HG03175 (cell line): ENCODE results near the gene SCNN1A.
"Not testable (repeated sequence)": the region's sequence is repeated elsewhere in the genome, so short reads cannot be mapped to it uniquely, and the experiment has no call there.

Experiments
- ATAC-seq: cut with Tn5 transposase; IDR thresholded peaks from one replicate; pipeline ENCODE4 v1.9.1; 2021; ENCODE audit warnings: mild to moderate bottlenecking, moderate library complexity; ENCODE audit not compliant: unreplicated experiment

Gene SCNN1A

DNA sequence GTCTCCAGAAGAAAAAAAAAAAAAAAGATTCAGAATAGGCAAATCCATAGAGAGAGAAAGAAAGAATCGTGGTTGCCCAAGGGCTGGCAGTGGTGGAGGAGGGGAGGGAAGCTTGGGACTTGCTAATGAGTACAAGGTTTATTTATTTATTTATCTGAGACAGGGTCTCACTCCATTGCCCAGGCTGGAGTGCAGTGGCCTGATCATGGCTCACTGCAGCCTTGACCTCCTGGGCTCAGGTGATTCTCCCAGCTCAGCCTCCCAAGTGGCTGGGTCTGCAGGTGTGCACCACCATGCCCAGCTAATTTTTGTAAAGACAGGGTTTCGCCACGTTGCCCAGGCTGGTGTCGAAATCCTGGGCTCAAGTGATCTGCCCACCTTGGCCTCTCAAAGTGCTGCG, 23.7 kb downstream of the SCNN1A start:
- ATAC-seq, result no peak

DNA sequence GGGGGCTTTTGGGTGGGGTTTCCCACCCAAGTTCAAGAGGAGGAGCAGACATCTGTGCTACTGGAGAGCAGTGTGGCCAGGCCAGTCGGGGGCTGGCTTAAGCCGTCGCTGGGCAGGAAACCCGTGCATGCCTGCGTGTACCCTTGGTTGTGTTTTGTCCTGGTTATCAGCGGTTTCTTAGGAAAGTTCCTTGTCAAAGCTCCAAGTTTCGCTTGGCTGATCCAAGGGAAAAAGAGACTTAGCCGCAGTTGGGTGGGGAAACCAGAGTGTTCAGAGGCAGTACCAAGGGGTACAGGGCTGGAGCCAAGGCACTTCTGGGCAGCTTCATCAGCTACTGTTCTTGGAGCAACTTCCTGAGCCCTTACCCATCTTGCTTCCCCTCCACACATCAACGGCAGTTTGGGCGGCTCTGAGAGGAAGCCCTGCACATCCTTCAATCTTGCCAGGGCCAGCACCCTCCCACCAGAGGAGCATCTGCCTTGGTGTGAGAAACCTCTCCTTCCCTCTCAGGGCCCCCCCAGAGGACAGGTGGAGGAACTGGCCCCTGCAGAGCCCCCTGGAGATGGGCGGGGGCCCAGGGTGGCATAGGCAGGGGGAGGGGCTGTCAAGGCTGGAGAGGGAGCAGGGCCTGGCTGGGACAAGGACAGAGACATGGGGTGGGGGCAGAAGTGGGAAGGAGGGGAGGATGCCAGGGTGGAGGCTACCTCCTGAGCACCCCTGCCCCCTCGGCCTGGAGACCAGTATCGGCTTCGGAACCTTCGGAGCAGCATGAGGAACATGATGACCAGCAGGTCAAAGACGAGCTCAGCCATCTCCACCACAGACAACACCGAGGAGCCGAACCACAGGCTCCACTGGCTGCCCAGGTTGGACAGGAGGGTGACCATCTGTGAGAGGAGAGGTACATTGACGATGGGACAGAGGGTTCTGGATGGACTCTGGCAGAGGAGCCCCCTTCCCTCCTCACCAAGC, 27.7 kb downstream of the SCNN1A start:
- ATAC-seq, result no peak

DNA sequence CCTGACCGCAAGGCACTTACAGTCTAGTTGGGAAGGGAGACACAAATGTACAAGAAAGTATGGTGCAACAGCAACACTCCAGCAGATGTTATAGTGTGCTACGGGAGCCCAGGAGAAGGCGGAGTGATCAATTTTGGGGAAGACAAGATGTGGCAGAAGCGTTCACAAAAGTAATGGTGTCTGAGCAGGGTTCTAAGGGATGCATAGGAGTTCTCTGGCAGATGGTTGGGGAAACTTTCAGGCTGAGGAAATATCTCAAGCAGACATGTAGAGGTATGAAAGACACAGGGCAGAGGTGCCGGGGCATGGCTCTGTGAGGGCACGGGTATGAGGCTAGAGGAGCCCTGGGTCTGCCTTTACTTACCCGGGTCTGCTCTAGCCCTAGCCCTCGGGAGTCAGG, 28.4 kb downstream of the SCNN1A start:
- ATAC-seq, result no peak

DNA sequence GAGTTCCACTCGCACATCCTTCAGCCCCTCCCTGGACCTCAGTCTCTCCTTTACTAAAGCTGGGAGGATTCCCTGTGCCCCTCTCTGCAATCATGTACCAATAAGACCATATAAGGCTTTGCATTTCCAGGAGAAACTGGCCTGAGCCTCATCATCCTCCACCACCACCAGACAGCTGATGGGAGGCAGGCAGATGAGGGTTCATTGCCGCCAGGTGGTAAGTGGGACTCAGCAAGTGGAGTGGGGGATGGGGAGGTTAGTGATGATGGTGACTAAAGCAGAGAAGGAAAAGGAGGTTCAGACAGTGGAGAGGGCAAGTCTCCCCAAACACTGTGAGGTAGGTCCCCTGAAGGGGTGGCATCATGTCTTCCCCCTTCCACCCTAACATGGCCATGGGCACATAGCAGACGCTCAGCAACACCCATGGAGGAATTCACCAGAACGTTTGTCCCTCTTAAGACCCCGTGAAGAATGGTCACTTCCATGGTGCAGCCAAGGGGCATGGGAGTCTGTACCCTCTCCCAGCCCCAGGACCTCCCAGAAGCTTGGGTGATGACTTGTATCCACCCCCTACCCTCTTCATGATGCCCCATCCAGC, 29.0 kb downstream of the SCNN1A start:
- no peak for ATAC-seq

DNA sequence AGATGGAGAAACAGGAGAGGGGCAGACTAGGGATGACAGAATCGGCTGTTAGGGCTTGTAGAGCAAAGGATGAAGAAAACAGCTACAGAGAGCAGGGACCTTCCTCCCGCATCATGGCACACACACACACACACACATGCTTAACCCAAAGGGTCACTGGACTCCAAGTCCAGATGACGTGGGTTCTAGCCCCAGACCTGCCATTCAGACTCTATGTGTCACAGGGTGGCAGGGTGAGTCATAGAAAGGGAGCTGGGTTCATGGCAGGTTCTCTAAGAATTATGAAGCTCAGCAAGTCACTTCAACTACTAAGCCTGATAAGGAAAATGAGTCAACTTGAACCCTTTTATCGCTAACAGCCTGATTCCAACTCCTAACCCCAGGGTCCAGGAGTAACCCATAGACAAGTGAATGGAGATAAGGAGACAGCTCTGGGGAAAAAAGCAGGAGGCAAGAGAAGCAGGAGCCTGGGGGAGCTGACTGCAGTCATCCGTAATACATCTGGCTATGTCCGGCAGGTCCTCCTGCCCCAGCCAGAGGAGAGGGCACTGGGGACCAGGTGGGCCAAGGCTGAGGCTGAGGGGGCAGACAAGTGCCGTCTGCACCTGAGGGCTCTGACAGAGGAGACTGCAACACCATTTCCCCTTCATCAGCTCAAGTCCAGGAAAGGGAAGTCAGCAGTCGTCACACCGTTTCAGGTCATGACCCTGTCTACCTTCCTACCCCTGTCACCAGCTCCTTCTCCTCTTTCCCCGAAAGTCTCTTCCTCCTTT, 29.9 kb downstream of the SCNN1A start:
- ATAC-seq, result no peak

DNA sequence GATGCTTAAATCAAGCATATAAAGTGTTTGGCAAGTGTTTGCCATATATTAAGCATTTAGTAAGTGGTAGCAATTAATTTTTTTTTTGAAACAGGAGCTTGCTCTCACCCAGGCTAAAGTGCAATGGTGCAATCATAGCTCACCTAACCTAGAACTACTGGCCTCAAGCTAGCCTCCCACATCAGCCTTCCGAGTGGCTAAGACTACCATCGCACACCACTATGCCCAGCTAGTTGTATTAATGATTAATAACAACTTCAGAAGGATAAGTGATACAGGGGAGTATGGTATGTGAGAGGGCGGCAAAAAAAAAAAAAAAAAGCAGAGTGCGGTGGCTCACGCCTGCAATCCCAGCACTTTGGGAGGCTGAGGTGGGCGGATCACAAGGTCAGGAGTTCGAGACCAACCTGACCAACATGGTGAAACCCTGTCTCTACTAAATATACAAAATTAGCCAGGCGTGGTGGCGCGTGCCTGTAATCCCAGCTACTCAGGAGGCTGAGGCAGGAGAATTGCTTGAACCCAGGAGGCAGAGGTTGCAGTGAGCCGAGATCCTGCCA, 31.2 kb downstream of the SCNN1A start:
- ATAC-seq, result not testable (repeated sequence)

DNA sequence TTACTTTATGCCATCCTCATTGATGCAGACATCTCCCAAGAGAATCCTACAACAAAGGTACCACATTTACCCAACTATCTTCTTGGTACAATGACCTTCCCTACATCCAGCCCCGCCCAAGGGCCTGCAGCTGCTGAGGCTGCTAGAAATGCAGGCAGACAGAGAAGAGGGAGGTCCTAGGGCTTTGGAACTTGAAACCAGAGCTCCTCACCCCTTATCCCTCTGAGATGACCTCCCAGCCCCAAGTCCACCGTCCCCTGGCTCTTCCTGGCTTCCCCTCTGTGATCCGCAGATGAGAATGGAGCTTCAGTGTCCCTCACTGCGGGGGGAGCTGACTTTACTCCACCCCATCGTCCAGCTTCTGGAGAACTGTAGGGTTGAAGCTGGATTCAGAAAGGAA, 31.8 kb downstream of the SCNN1A start:
- no peak for ATAC-seq

DNA sequence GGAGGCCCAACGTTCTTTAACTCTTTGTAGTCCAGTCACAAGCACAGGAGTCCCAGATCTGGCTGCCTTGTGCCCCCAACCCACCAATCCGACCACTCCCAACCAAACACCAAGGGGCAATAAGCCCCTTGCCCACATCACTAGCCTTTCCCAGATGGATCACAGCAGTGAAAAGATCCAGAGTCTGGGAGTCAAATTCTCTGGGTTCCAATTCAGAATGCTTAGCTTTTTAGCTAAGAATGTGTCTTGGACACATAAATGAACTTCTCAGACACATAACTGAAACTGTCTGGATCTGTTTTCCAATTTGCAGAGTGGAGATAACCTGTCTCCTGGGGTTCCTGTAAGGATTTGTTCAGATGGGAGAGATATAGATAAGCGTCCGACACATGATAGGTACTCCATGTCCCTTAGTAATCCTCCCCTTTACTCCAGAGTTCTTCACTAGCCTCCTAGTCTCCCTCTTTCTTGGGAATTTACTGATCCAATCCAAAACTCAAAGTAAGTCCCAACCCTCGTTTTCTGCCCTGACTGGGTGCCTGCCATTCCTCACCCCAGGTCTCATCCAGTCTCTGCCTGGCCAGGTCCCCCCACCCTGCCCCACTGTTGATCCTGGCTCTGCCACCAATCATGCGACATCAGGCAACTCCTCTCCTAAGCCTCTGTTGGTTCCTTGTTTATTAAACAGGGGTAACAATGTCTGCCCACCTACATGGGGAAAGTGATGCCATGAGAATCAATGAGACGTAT, 33.0 kb downstream of the SCNN1A start:
- no peak for ATAC-seq

DNA sequence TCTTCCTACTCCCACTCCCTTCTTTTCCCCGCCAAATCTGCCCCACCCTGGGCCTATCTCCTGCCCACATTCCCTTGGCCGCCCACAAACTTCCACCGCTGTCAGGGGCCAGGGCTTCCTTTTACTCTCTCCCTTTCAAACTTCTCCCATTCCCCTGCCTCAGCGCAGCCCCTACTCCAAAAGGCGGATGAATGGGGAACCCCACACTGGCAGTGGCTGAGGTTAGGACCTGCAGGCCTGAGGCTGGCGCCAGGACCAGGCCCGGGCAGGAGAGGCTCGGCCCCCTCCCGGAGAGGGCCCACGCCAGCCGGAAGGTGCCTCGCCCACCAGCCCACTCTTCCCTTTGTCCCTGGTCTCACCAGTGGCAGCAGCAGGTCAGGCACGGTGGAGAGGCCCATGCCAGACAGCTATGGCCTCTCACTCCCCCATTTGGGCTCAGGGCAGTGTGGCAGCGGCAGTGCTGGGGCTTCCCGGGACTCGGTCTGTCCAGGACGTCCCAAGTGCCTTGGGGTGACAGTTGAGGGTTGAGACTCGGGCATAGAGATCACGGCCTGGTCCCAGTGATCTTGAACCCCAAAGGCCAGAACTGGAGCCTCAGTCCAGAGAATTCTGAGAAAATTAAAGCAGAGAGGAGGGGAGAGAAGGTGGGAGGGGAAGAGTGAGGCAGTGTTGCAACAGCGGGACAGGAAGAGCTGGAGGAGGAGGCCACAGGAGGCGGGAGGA, 33.8 kb downstream of the SCNN1A start, which contains the start of gene TNFRSF1A:
TNFRSF1A (minus strand) TSS at position 660 of the 723 bp plus-strand sequence; CDS start at position 398, 262 bp downstream.
- ATAC-seq, result no peak

DNA sequence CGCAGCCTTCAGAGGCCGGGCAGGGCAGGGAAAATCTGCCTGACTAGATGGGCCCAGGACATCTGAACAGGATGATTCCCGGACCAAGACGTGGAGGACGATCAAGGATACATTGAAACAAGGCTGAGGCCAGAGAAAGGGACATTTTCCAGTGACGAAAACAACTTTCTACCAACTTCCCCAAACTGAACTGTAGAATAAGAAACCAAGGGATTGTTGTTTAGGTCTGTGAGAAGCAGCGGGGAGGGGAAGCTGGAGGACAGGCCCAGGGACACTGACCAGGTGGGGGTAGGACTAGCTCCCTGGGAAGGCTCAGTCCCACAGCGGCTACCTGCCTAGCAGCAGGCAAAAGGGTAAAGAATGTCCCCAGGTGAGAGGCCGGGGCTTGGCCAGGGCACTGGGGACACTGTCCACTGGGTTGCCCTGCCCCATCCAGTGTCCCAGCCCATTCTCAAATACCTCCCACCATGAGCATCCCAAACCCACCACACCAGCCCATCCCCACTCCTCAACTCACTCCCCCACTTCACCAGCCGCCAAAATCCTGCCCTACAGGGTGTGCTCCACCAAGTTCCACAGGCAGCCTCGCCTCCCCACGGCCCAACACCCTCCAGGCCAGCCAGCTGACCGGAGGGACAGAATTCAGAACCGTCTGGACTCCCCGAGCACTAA, 34.5 kb downstream of the SCNN1A start:
- no peak for ATAC-seq

DNA sequence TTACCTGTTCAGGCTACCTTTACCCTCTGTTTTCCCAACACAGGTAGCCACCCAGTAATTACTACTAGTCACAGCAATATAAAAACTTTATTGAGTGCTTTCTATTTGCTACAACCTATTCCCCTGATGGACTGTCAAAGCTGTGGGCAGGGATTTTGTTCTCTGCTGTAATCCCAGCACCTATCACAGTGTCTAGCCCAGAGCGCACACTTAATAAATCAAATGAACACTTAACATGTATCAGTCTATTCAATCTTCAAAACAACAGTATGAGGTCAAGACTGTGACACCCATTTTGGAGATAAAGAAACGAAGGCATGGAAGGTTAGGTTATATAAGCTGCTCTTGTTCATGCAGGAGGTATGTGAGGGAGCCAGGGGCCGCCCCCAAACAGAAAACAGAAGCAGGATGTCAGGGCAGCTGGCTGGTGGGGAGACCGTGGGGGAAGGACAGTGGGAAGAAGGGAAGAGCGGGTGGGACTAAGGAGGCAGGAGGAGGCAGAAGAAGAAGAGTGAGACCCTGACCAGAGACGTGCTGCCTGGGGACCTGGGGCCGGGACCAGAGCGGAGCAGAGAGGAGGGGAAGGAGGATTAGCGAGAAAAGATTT, 35.2 kb downstream of the SCNN1A start:
- no peak for ATAC-seq

DNA sequence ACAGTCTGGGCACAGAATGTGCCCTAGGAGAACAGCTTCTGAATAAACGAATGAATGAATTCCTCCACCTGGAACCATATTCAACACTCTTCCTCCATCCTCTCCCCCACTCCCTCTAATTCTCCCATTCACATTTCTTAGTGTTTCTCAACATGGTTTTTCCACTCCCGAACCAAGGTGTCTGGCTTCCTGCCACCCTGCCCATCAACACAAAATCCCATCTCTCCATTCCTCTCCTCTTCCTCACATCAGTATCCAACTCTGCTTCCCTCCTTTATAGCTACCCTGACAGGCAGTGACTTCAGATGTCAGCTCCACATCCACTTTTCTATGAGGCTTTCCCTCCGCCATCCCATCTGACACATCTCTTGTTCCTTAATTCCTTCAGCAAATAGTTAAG, 36.4 kb downstream of the SCNN1A start:
- ATAC-seq, result no peak

DNA sequence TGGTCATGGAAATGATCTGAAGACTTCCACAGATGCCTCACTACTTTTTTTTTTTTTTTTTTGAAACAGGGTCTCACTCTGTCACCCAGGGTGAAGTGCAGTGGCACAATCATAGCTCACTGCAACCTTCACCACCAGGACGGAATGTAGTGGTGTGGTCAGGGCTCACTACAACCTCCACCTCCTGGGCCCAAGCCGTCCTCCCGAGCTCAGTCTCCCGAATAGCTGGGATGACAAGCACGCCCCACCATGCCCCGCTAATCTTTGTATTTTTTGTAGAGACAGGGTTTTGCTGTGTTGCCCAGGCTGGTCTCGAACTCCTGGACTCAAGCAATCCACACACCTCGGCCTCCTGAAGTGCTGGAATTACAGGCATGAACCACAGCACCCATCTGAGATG, 36.8 kb downstream of the SCNN1A start:
- ATAC-seq, result not testable (repeated sequence)

DNA sequence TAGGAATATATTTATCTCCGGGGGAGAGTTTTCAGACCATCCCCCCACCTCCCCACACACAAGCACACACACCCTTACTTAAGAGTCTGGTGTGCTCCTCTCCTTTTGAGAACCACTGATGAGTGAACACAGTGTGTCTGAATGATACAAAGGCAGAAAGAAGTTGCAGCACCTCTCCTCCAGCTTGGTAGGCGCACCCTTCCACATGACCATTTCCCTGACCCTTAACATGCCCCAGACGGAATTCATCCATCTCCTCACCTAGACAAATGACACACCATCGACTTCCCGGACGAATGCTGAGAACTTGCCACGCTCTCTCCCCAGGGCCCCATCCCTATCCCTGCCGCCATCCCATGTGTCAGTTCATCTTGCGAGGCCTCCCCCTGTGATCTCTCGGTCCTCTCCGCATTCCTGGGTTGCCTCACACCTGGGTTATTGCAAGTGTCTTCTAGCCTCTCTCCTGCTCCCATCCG, 37.4 kb downstream of the SCNN1A start:
- ATAC-seq, result no peak

DNA sequence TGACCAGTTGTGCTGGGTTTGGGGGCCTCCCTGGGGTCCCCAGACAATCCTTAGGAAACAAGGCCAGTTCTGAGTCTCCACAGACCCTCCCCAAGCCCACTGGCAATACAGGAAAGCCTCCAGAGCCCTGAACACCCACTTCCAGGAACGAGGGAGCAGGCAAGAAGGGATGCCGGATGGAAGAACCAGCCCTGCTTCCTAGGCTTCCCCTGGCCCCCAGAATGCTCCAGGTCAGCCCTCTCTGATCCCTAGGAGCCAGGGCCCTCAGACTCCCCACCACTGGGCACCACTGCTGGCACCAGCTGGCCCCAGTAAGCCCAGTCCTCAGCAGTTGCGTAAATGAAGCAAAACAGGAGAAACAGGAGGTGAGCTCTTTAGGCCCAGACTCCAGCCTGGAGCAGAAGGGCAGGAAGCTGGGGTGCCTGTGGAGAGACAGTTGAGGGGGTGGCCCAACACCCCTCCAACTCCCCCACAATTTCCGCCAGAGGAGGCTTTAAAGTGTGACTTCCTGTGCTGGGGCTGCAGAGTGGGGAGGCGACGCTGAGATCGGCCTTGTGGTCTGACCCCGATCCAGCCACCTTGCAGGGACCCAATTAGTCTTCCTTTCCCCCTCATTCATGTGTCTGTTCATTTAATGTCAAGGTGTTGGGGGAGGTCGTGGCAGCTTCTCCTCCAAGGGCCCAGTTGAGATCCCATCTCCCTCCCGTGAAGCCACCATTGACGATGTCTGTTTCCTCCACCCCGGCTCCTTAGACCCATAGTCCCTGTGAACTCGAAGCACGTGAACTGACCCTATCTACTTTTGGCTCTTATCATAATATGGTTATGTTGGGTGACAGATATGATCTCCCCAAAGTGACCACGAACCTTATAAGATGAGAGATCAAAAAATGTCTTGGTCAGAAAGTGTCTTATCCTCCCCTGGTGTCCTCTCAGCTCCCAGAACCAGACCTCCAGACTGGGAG, 38.2 kb downstream of the SCNN1A start:
- ATAC-seq, result no peak

DNA sequence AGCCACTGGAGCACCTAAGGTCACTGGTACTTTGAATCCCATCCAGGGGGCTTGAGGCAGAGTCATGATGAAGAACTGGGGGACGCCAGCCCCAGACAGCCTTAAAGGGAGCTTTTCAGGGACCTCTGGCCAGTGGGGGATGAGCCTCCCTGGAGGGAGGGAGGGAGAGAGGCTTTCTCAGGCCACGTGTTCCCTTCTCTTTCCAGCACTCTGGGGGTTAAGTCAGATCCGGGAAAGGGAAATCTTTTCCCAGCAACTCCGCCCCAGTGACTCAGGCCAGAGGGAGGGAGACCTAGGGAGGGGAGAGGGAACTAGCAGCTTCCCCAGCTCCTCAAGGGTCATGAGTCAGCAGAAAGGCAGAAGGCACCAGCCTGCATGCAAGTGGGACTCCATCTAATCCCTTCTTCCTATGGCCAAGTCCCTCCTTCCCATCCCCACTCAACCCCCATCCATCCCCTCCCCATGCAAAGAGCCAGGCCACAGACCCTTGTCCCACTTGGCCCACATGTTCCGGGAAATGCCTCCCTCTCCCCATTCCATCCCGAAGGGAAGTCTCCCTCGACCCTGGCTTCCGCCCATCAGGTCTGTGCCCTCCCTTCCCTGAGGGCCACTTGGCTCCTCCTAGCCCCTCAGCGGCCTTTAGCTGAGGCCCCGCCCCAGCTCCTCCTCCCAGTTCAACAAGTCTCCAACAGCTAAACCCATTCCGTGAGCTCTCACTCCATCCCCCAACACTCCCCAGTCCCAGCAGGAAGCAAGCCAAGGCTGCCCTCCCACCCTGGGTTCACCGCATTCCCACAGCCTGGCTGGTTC, 39.1 kb downstream of the SCNN1A start:
- no peak for ATAC-seq
